ENCODE data around the gene DIAPH3.
"Not testable (repeated sequence)": the region's sequence is repeated elsewhere in the genome, so short reads cannot be mapped to it uniquely, and the experiment has no call there.

DIAPH3 gene

DNA sequence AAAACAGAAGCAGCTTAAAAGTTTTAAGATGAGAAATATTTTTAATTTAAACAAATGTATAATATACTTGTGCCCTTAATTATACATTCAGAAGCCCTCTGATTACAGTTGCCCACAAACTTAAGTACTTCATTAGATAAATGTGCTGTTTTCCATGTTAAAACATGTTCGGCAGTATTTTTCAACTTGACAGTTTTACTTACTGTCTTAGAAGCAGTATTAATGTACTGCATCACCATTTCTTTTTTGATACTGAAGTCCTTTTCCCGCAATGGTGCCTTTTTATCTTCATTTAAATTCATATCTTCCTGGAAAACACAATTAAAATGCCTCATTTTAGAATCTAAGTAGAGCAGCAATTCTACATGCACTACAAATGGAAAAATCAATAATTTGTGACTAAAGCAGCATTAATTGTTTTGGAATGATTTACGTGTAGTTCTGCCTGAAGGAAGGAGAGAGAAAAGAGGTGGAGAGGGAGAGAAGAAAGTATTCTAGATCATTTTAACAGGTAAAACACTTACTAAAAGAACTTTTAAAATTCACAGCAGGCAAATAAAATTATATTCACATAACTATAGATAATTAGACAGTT is 70.2 kb downstream of the DIAPH3 start:
- DNase-seq (ENCODE audit: low spot score) = no peak

DNA sequence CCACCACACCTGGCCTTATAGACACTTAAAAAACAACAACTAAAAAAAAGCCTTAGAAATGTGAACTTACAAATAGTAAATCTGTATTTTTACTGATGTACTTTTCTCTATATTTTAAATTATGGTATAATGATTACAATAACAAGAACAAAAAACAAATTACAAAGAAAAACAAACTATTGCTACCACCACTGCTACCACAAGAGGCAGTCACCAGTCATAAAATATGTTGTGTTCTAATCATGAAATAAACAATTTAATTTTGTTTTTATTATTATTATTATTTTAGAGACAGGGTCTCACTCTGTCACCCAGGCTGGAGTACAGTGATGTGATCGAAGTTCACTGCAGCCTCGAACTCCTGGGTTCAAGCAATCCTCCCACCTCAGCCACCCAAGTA is 72.2 kb downstream of the DIAPH3 start:
- no peak for DNase-seq (ENCODE audit: low spot score)

DNA sequence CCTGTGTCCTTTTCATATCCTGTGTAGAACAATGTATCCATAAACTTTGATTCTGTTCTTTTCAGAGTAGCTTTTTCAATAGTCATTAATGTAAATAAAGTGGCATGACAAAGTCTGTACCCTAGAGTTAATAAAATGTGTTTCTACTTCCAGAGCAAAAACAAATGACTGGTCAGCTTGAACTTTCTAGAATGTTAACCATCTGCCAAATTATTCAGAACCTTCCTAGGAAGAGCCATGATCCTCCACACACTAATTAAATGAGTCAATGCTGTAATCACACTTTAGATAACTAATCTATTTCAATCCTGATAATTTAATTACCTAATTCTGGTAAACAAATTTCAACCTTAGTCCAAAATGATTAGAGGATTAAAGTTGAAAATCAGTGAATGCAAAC is 73.2 kb downstream of the DIAPH3 start:
- peak; percentile 35 for DNase-seq (ENCODE audit: low spot score)

DNA sequence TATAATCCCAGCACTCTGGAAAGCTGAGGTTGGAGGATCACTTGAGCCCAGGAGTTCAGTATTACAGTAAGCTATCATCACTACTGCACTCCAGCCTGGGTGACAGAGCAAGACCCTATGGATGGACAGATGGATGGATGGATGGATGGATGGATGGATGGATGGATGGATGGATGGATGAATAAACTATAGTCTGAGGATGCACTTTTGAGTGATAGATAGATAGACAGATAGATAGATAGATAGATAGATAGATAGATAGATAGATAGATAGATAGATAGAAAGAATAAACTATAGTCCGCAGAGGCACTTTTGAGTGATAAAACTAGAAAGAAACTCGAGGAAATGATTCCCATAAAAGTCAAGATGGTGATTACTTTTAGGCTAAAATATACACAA is 79.9 kb downstream of the DIAPH3 start:
- DNase-seq (ENCODE audit: low spot score) = not testable (repeated sequence)

DNA sequence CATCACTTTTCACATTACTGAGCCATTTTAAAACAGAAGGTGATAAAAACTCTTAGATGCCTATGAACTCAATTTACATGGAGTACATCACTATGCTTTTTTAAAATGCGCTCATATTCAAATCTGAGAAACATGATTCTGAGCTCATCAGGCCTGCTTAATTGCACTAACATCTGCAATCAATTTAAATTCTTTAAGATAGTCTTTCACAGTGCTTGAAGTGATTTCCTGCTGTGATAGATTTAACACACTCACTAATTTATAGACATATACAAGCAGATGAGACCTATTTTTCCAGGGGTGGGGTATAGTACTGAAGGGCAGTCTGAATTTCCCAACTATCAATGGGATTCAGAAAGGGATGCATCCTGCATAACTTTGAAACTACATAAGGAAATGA is 82.9 kb downstream of the DIAPH3 start:
- no peak for DNase-seq (ENCODE audit: low spot score)

DNA sequence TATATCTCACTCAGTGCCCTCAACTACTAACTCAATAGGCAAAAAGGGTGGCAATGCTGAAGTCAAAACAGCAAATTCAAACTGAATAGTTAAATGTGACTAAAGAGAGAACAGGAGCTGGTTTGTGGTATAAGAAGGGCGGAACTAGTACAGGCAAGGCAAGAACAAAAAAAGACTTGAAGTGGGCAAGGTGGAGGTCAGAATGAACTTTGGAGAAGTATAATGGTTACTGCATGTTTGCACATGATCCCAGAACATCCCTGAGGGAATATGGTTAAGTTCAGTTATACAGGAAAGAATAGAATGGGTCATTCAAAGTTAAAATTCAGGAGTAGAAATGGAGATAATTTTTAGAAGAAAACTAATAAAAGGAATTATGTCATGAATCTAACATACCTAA is 85.5 kb downstream of the DIAPH3 start:
- DNase-seq (ENCODE audit: low spot score) = no peak

DNA sequence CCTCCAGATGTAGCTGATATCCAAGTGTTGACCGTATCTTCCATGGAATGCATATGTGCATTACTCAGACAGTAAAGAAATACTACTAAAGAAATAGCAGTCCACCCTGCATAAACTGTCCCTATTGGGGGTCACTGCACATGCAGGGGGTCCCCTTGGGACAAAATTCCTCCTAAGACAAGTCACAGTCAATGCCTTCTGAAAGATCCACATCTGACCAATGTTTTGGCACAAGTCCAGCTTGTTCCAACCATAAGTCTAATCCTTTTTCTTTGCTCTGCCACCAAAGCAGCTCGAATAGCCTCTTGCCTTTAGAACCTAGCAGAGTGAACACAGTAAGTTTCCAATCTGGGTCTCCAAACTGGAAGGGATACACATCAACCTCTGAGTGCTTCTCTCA is 87.9 kb downstream of the DIAPH3 start:
- DNase-seq (ENCODE audit: low spot score) = no peak

DNA sequence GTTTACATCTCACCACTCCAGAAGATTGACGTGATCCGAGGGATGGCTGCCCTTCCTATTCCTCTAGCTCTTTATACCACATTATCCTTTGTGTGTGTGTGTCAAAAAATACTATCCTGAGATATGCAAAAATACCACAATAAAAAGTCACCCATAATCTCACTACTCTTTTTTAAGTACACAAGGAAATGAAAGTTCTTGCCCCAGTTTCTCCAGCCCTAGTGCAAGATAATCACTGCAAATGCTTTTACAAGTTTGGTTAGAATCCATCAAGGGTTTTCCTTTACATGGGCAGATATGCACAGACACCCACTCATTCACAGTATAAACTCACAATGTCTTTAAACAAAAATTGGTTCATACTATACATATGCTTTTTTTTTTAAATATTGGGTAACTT is 89.3 kb downstream of the DIAPH3 start:
- DNase-seq (ENCODE audit: low spot score) = no peak

DNA sequence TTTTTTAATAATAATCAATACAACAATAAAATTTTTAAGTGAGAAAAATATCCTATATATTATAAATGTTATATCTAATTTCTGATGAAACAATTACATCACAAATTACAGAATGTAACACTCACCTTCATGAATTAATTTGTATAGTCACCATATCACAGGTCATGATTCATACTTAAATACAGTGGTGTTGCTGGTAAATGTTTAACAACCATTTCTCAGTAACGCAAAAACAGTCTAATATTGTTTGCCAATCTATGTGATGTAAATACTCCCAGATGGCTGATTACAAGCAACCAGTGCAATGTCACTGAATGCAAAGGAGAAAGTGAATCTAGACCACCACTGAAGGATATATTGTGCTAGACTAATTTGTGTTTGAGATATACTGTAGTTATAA is 97.5 kb downstream of the DIAPH3 start:
- no peak for DNase-seq (ENCODE audit: low spot score)

DNA sequence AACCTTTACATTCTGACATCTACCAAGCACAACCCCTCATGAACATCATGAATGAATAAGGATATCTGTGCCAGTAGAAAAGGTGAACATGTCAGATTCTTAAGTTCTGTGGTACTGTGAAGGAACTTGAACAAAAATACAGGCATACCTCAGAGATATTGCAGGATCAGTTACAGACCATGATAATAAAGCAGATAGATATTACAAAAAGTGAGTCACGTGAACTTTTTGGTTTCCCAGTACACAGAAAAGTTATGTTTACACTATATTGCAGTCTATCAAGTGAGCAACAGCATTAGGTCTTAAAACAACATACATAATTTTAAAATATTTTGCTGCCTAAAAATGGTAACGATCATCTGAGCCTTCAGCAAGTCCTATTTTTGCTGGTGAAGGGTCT is 101.2 kb downstream of the DIAPH3 start:
- no peak for DNase-seq (ENCODE audit: low spot score)

DNA sequence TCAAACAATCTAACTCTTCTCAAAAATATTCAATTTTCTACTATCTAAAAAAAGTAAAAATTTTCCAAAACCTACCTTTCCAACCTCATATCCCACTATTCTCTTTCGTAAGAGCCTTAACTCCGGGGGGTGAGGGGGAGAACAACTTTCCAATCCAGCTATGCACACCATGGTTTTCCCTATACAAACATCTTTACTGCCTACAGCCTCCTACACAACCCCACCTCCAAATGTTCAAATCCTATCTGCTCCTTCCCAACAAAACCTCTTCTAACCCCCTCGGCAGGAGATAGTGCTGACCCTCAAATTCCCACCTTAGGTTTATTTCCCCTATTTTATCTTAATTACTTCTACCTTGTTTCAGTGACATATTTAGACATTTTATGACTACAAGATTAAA is 102.0 kb downstream of the DIAPH3 start:
- DNase-seq (ENCODE audit: low spot score) = no peak

DNA sequence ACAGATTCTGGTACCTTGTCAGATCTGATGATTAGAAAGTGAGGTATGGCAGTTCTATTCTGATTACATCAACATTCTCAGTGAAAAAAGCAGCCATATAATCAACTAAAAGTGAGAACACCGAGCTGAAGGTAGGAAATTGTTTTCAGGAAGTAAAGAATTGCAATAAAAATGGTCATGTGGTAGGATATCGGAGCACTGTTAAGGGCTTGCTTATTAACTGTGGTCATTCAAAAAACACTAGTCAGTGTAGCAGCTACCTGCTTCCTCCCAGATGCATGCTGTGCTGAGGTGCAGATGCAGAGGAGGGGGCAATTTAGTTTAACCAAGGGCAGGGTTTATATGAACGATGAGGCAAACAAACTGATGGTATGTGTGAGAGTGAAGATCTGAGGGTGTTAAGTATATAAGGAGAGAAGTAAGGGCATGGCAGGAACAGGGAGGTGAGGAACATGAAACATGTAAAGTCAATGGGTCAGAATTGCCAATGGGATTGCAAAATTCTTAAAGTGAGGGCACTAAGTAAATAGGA is 111.9 kb downstream of the DIAPH3 start:
- no peak for DNase-seq (ENCODE audit: low spot score)

DNA sequence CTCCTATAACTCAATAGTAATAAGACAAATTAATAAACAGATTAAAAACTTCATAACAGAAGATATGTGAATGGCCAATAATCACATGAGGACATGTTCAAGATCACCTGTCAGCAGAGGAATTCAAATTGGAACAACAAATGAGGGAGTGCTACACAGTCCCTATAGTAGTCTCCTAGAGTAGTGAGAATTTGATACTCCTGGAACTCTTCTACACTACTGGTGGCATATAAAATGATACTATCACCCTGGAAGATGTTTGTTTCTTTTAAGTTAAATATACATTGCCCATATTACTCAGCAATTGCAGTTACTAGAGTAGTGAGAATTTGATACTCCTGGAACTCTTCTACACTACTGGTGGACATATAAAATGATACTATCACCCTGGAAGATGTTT is 115.4 kb downstream of the DIAPH3 start:
- DNase-seq (ENCODE audit: low spot score) = not testable (repeated sequence)

DNA sequence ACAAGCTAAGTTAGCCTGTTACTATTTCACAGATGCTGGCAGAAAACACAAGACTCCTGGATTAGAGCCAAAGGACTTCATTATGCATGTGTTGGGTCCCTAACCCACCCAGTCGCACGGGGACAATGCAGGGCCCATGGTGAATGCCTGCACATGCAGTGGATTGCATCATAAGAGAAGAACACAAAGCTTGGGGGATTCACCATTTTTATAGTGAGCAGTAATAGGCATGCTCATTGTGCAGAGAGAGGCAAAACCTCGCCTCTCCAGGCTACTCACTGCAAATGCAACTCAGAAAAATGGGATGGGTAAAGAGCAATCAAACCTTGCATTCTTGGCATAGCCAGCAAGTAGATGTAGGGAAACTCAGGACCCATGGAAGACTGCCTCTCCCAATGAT is 115.8 kb downstream of the DIAPH3 start:
- peak; percentile 10 for DNase-seq (ENCODE audit: low spot score)

DNA sequence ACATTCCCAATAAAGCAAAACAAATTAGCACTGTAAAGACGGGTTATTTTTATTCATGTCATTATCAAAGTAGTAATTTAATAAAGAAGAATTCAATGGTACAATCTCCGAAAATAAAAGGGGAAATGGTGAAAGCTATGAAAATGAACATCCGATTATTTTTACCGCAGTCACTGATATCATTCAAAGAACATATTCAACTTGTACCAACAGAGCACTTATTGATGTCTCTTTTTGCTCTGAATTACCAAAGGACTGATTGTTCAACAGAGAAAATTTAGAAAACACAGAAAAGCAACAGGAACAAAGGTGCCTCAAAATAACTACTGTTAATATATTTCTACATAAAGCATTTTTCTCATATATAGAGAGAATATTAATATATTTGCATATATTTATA is 119.4 kb downstream of the DIAPH3 start:
- no peak for DNase-seq (ENCODE audit: low spot score)

DNA sequence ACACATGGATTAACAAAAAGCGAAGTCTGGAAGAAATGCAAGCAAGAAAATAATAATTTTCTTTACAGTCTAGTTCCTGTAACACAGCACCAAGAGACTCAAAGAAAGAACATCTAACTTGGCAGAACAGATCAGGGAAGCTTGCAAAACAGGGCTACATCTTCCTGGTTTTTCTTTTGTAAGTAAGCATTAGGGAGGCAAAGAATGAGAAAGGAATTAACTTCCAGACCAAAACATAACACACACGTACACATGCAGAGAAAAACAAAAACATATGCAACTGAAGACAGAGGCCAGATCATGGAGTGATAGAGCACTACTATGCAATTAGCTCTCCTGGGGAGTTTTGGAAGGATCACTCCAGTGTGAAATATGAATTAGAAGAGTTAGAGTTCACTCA is 120.5 kb downstream of the DIAPH3 start:
- DNase-seq (ENCODE audit: low spot score) = peak; percentile 17

DNA sequence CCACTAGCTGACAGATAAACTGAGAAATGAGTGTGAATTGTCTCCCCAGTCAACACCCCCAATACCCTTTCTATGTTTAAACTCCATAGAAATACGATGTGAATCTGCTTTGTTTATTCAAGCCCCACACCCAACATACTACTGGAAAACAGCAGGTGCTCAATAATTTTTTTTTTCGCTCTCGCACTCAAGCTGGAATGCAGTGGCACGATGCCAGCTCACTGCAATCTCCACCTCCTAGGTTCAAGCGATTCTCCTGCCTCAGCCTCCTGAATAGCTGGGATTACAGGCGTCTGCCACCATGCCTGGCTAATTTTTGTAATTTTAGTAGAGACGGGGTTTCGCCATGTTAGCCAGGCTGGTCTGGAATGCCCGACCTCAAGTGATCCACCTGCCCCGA is 123.1 kb downstream of the DIAPH3 start:
- DNase-seq (ENCODE audit: low spot score) = not testable (repeated sequence)

DNA sequence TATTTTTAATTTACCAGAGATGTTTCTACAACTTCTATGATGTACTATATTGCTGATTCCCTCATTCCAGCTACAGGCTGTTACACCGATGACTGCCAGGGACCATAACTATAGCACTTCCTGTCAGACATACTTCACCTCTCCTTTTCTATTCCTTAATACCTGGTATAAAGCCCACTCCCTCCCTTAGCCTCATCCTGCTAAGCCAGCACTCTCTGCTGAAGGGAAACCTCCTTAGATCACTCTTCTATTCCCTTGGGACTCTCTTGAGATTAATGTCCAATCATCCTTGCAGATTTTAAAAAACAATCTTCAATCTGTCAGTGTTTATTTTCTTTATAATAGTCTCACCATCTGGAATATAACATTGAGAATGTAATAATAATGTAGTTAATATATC is 127.9 kb downstream of the DIAPH3 start:
- DNase-seq (ENCODE audit: low spot score) = no peak

DNA sequence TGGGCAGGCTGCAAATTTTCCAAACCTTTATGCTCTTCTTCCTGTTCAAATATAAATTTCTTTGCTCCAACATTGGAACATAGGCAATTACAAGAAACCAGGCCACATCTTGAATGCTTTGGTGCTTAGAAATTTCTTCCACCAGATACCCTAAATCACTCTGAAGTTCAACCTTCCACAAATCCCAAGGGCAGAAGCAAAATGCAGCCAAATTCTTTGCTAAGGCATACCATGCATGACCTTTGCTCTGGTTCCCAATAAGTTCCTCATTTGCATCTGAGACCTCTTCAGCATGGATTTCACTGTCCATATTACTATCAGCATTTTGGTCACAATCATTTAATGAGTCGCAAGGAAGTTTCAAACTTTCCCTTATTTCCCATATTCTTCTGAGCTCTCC is 130.9 kb downstream of the DIAPH3 start:
- no peak for DNase-seq (ENCODE audit: low spot score)

DNA sequence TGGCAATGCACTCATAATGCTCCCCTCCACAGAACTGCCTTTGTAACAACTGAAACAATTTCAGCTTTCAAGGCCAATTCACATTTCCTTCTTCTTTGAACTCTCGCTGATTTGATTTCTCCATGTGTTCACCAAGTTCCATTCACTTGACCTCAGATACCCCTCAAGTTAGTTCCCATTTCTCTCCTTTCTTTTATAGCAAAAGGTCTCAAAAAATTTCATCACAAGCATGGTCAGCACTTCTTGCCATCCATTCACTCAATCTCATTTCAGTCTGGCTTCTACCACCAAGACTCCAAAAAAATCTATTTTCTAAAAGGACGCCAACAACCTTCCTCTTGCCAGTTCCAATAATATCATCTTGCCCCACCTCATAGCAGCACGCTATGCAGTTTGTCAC is 135.7 kb downstream of the DIAPH3 start:
- no peak for DNase-seq (ENCODE audit: low spot score)

DNA sequence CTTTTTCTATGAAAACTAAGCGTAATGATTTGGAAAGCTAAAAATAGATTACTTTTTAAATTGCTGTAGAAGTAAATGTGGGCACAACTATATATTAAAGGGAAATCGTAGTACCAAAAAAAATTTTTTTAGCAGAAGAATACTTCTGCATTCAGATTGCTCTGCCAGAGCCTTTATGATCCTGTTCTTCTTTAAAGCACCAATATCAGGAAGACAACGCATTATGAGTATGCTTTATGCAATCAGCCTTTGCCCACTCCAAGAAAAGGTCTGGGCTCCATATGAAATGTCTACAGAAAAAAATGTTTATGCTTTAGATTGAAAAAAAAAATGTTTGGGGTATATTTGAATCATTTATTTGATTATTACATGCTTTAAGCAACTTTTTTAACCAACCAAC is 137.4 kb downstream of the DIAPH3 start:
- DNase-seq (ENCODE audit: low spot score) = no peak

DNA sequence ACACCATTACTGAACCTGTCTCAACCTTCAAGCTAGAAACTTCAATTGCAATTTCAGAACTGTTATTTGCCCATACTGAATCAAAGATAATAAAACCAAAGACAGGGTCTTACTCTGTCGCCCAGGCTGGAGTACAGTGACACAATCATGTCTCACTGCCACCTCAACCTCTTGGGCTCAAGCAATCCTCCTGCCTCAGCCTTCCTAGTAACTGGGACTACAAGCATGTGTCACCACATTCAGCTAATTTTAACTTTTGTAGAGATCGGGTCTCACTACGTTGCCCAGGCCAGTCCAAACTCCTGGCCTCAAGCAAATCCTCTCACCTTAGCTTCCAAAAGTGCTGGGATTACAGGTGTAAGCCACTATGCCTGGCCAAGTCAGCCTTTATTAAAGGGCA is 143.4 kb downstream of the DIAPH3 start:
- no peak for DNase-seq (ENCODE audit: low spot score)

DNA sequence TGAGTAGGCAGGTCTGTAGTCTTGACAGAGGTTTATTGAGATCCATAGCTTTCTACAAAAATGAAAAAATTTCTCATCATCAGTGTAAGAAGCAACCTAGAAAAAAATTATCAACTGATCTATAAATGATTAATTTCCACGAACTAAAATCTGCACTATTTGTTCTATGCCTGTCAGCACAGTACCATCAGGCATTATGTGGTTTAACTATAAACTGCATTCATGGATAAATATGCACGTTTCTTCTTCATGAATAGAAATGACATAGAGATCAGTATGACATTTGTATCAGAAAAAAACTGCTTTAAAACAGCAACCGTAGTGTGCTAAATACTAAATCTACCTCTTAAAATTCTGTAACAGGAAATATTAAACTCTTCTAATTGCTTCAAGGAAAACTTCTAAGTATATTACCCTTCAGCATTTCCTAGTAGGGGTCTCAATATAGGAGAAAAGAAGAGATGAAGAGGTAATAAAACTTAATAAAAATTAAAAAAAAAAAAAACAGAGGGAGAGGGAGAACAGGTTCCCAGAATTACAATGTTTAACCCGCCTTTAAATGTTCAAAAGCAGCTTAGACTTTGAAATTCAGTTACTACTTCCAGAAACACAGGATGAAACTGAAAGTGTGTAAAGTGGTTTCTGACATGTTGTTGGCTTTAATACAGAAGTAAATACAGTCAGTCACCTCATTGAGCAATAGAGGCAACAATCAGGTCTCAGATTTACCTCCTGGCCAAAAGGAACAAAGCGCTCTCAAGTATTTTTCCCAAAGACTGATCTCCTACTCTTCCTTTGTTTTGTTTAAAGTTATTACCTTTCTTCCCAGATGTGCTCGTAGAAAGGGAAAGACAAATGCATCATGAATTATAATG is 144.4 kb downstream of the DIAPH3 start:
- no peak for DNase-seq (ENCODE audit: low spot score)

DNA sequence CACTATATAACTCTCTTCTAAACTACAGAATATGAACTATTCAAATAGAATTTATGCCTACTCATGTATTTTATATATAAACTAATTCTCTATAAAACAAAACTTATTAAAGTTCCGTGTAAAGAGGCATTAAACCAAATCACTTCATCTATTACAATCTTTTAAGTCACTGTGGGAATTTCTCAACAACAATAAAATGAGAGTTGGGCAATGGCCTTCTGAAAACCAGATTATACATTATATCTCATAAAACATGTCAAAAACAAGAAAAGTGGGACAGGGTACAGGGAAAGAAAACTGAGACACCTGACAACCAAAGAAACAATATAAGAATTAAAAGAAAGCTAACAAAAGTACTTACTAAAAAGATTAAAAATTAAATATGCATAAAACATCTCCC is 145.2 kb downstream of the DIAPH3 start:
- no peak for DNase-seq (ENCODE audit: low spot score)

Data from AG20443 (cell line).